Measurements from ENCODE around the gene CNOT10. TPM values are rescaled to one million over a fixed set of nuclear protein-coding genes. Genes with fewer than 3 reads are reported as not detected.

CNOT10 gene
- total RNA-seq, 1 experiment from 2014 or later = 46.2 TPM

- ChIA-PET POLR2A (ENCODE audit: unreplicated experiment) (no interaction called here), CTCF (no interaction called here)
- no peak for DNase-seq
- H3K4me1 ChIP-seq (ENCODE audit: insufficient read depth, low read length) = no peaks in the 10 kb centered on the region
- H3K9me2 ChIP-seq (replicated peaks; ENCODE audit: low read length) = no peaks in the 10 kb centered on the region
- no peak overlapping the region for H2AFZ ChIP-seq (ENCODE audit: low read length)
- no peak overlapping the region for H3K4me3 ChIP-seq (ENCODE audit: low read length)
- H3K27ac ChIP-seq (ENCODE audit: low read length) = no peak overlapping the region
- no peaks in the 10 kb centered on the region for H3K9me3 ChIP-seq (ENCODE audit: low read length)
- no TSS peak for BruUV-seq (replicated peaks)
- ATAC-seq = no peak
- no peak overlapping the region for H3K9ac ChIP-seq (ENCODE audit: low read length)
- no peaks in the 10 kb centered on the region for H4K20me1 ChIP-seq (ENCODE audit: low read length)
- intact Hi-C loops (cut with micrococcal nuclease) = no loop called here
- no peak overlapping the region for H3K4me2 ChIP-seq (ENCODE audit: low read length)
- no peaks in the 10 kb centered on the region for H3K27me3 ChIP-seq (ENCODE audit: low read length)
- no peaks in the 10 kb centered on the region for H3F3A ChIP-seq (ENCODE audit: low read length, unreplicated experiment)
- TF ChIP-seq CTCF (conservative IDR thresholded peaks at IDR 0.05; ENCODE audit: low read depth, low read length) = no peak
- no peak for TF ChIP-seq EZH2 (IDR thresholded peaks at IDR 0.05; ENCODE audit: low read length, unreplicated experiment)
- TF ChIP-seq EZH2phosphoT487 (IDR thresholded peaks at IDR 0.05; ENCODE audit: borderline replicate concordance, low read length) = no peak
- no peaks in the 10 kb centered on the region for H3K36me3 ChIP-seq (ENCODE audit: low read depth, low read length)
- no peaks in the 10 kb centered on the region for H3K79me2 ChIP-seq (ENCODE audit: low read length)
Observed at GRCh38 chr3:32819551-32820348, 134.8 kb downstream of the CNOT10 start.

DNA sequence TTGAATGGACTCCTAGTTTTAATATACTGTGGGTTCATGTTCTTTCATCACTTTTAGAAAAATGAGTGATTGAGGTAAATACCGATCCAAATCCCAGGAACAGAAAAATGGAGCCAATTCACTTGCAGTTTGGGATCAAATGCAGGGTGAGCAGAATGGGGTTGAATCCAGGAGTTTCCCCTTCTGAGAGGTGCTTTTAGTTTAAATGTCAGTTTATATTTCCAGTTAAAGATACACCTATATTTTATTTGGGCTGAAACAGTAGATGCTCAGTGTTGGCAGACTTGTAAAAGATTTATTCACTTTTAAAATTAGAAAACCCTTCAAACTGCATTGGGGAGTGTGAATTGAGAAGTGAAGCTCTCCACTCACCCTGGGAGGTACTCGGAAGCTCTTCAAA, 135.4 kb downstream of the CNOT10 start:
- Histone ChIP-seq H3K9ac (ENCODE audit: low read length) (no peak overlapping the region), H3F3A (ENCODE audit: low read length, unreplicated experiment) (no peaks in the 10 kb centered on the region), H3K79me2 (ENCODE audit: low read length) (no peaks in the 10 kb centered on the region), H4K20me1 (ENCODE audit: low read length) (no peaks in the 10 kb centered on the region), H3K36me3 (ENCODE audit: low read depth, low read length) (no peaks in the 10 kb centered on the region), H2AFZ (ENCODE audit: low read length) (no peak overlapping the region), H3K9me2 (replicated peaks; ENCODE audit: low read length) (no peaks in the 10 kb centered on the region), H3K4me3 (ENCODE audit: low read length) (no peak overlapping the region), H3K4me1 (ENCODE audit: insufficient read depth, low read length) (no peaks in the 10 kb centered on the region), H3K27ac (ENCODE audit: low read length) (no peak overlapping the region), H3K27me3 (ENCODE audit: low read length) (no peaks in the 10 kb centered on the region), H3K4me2 (ENCODE audit: low read length) (no peak overlapping the region), H3K9me3 (ENCODE audit: low read length) (no peaks in the 10 kb centered on the region)
- TF ChIP-seq EZH2phosphoT487 (IDR thresholded peaks at IDR 0.05; ENCODE audit: borderline replicate concordance, low read length) (no peak), CTCF (conservative IDR thresholded peaks at IDR 0.05; ENCODE audit: low read depth, low read length) (no peak), EZH2 (IDR thresholded peaks at IDR 0.05; ENCODE audit: low read length, unreplicated experiment) (no peak)
- DNase-seq = no peak
- intact Hi-C loops (cut with micrococcal nuclease) = no loop called here
- ATAC-seq = no peak
- ChIA-PET CTCF (no interaction called here), POLR2A (ENCODE audit: unreplicated experiment) (no interaction called here)
- no TSS peak for BruUV-seq (replicated peaks)

DNA sequence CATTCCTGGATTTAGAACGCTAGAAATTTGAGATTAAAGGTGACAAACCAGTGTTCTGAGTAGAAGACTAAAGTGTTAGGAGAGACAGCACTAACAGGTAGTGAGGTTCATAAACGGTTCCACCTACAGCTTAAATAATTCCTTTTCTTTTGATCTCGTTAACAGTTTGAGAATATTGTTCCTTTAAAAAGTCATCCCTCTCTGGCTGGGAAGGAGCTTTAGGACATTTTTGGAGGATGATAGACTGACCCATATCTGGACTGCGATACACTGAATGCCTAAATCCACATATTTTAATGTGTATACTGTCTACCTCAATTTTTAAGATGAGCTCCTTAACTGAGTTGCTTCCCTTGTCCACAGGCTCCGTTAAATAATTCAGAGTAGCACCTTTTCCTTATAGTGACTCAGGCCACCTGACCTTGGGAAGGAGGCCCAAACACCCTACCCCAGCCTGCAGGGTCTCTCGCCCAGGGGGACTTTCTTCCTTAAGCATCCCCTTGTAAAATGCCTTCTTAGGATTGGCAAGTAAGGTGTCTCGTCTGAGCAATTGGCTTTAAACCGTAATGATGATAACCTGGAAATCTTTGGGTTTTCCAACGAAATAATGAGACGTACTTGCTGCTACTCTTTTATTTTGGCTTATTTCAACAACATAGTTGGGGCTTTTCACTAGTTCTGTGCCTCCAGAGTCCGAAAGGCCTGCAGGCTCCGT, 136.1 kb downstream of the CNOT10 start:
- DNase-seq (no peak), ATAC-seq (no peak)
- Histone ChIP-seq H3K9me2 (replicated peaks; ENCODE audit: low read length) (no peaks in the 10 kb centered on the region), H2AFZ (ENCODE audit: low read length) (no peak overlapping the region), H3K4me3 (ENCODE audit: low read length) (no peak overlapping the region), H3K27me3 (ENCODE audit: low read length) (no peaks in the 10 kb centered on the region), H3K36me3 (ENCODE audit: low read depth, low read length) (no peaks in the 10 kb centered on the region), H3K4me2 (ENCODE audit: low read length) (no peak overlapping the region), H3K27ac (ENCODE audit: low read length) (no peak overlapping the region), H3K9ac (ENCODE audit: low read length) (no peak overlapping the region), H3K4me1 (ENCODE audit: insufficient read depth, low read length) (no peaks in the 10 kb centered on the region), H3K9me3 (ENCODE audit: low read length) (no peaks in the 10 kb centered on the region), H3K79me2 (ENCODE audit: low read length) (no peaks in the 10 kb centered on the region), H3F3A (ENCODE audit: low read length, unreplicated experiment) (no peaks in the 10 kb centered on the region), H4K20me1 (ENCODE audit: low read length) (no peaks in the 10 kb centered on the region)
- intact Hi-C loops (cut with micrococcal nuclease) = no loop called here
- ChIA-PET CTCF (no interaction called here), POLR2A (ENCODE audit: unreplicated experiment) (no interaction called here)
- TF ChIP-seq EZH2phosphoT487 (IDR thresholded peaks at IDR 0.05; ENCODE audit: borderline replicate concordance, low read length) = no peak
- TF ChIP-seq EZH2 (IDR thresholded peaks at IDR 0.05; ENCODE audit: low read length, unreplicated experiment) = no peak
- TF ChIP-seq CTCF (conservative IDR thresholded peaks at IDR 0.05; ENCODE audit: low read depth, low read length) = no peak
- no TSS peak for BruUV-seq (replicated peaks)
